GM23338 (cell line): ENCODE data around the gene FGF21. TPM values are rescaled to one million over a fixed set of nuclear protein-coding genes. Genes with fewer than 3 reads are reported as not detected.
A peak's percentile ranks its signal among the peaks of the same experiment; 100 is the strongest.
"Not testable (repeated sequence)": the region's sequence is repeated elsewhere in the genome, so short reads cannot be mapped to it uniquely, and the experiment has no call there.

Experiments used
- ATAC-seq: fragments of 200-7000 bp; cut with Tn5 transposase; 3 replicates; pipeline ENCODE4 v1.9.1; 2020
- DNase-seq: peaks from one replicate; pipeline ENCODE4 v3.0.0-alpha.2; 2015; ENCODE audit warnings: low spot score
- H2AFZ ChIP-seq: fragments of 200-600 bp; sonication (generic); 2 replicates; pipeline ENCODE4 v1.8.0; 2016; ENCODE audit warnings: antibody characterized with exemption, mild to moderate bottlenecking, moderate library complexity
- H3F3A ChIP-seq: fragments of 200-600 bp; sonication (generic); replicated peaks from 2 replicates; pipeline ENCODE4 v1.8.0; 2017; ENCODE audit warnings: antibody characterized with exemption, mixed run types, low read depth
- H3K27ac ChIP-seq: fragments of 200-600 bp; sonication (generic); 2 replicates; pipeline ENCODE4 v1.6.1; 2016; ENCODE audit warnings: low read depth
- H3K27me3 ChIP-seq: fragments of 200-600 bp; sonication (generic); 2 replicates; pipeline ENCODE4 v1.8.0; 2016; ENCODE audit warnings: mild to moderate bottlenecking, mixed run types, moderate library complexity; ENCODE audit not compliant: insufficient read depth
- H3K36me3 ChIP-seq: fragments of 200-600 bp; sonication (generic); 2 replicates; pipeline ENCODE4 v1.8.0; 2016; ENCODE audit warnings: mild to moderate bottlenecking; ENCODE audit not compliant: insufficient read depth
- H3K4me1 ChIP-seq: fragments of 200-600 bp; sonication (generic); 2 replicates; pipeline ENCODE4 v1.8.0; 2016; ENCODE audit warnings: mild to moderate bottlenecking, moderate library complexity; ENCODE audit not compliant: insufficient read depth
- H3K4me2 ChIP-seq: fragments of 200-600 bp; sonication (generic); 2 replicates; pipeline ENCODE4 v1.7.1; 2017; ENCODE audit warnings: mixed run types
- H3K4me3 ChIP-seq: fragments of 200-600 bp; sonication (generic); 2 replicates; pipeline ENCODE4 v1.6.1; 2016; ENCODE audit warnings: mixed run types
- H3K79me2 ChIP-seq: fragments of 200-600 bp; sonication (generic); replicated peaks from 2 replicates; pipeline ENCODE4 v1.8.0; 2017; ENCODE audit warnings: mild to moderate bottlenecking; ENCODE audit not compliant: insufficient read depth
- H3K9me2 ChIP-seq: fragments of 200-600 bp; sonication (generic); 2 replicates; pipeline ENCODE4 v1.8.0; 2017; ENCODE audit not compliant: insufficient read depth
- H4K20me1 ChIP-seq: fragments of 200-600 bp; sonication (generic); replicated peaks from 2 replicates; pipeline ENCODE4 v1.8.0; 2017; ENCODE audit warnings: mild to moderate bottlenecking; ENCODE audit not compliant: insufficient read depth
- H3K27ac Mint-ChIP-seq: 2 replicates; pipeline ENCODE4 v1.8.0; 2020; ENCODE audit warnings: inconsistent platforms, mild to moderate bottlenecking, moderate library complexity, mixed read lengths
- H3K27me3 Mint-ChIP-seq: 3 replicates; pipeline ENCODE4 v1.8.0; 2022; ENCODE audit warnings: low read depth, mild to moderate bottlenecking, moderate library complexity, mixed read lengths, inconsistent platforms; ENCODE audit not compliant: insufficient read depth, poor library complexity
- H3K36me3 Mint-ChIP-seq: 3 replicates; pipeline ENCODE4 v1.8.0; 2021; ENCODE audit warnings: low read depth, mild to moderate bottlenecking, inconsistent platforms, moderate library complexity, mixed read lengths
- H3K4me1 Mint-ChIP-seq: 3 replicates; pipeline ENCODE4 v1.8.0; 2020; ENCODE audit warnings: mild to moderate bottlenecking, inconsistent platforms, mixed read lengths
- H3K4me3 Mint-ChIP-seq: 3 replicates; pipeline ENCODE4 v1.8.0; 2021; ENCODE audit warnings: moderate library complexity, mild to moderate bottlenecking, inconsistent platforms, mixed read lengths
- H3K9me3 Mint-ChIP-seq: 3 replicates; pipeline ENCODE4 v1.8.0; 2020; ENCODE audit warnings: moderate library complexity, mild to moderate bottlenecking, inconsistent platforms, mixed read lengths
- CREB1 ChIP-seq: fragments of 250-450 bp; sonication (Bioruptor Pico); IDR thresholded peaks from 2 replicates; pipeline ENCODE4 v1.5.0; 2020; ENCODE audit warnings: low read depth, mild to moderate bottlenecking, moderate library complexity
- EZH2 ChIP-seq: fragments of 200-600 bp; sonication (generic); IDR thresholded peaks from one replicate; pipeline ENCODE4 v1.8.0; 2017; ENCODE audit warnings: antibody characterized with exemption, mild to moderate bottlenecking, low read depth; ENCODE audit not compliant: unreplicated experiment
- EZH2phosphoT487 ChIP-seq: fragments of 200-600 bp; sonication (generic); IDR thresholded peaks from one replicate; pipeline ENCODE4 v1.8.1; 2018; ENCODE audit warnings: antibody characterized with exemption; ENCODE audit not compliant: unreplicated experiment
- POLR2AphosphoS5 ChIP-seq: IDR thresholded peaks from 2 replicates; pipeline ENCODE4 v1.6.1; 2016; ENCODE audit warnings: antibody characterized with exemption, low read depth
- STAT1 ChIP-seq: IDR thresholded peaks from one replicate; pipeline ENCODE4 v1.6.1; 2016; ENCODE audit warnings: antibody characterized with exemption; ENCODE audit not compliant: unreplicated experiment
- polyA plus RNA-seq: library from polyadenylated mRNA; unstranded; fragments of >200 nt; fragmentation: Nextera tagmentation; extraction: Ambion mirVana; gene quantifications from 2 replicates; pipeline ENCODE4 v1.2.1, GENCODE V29; 2016
- total RNA-seq: library from RNA; depleted of rRNA; stranded (reverse); fragments of >200 nt; shearing (Covaris generic); gene quantifications from 2 replicates; pipeline ENCODE4 v1.2.3, GENCODE V29; 2014
- TF ChIP-seq, protein P1 (sequence below): fragments of 250-450 bp; sonication (Bioruptor Pico); IDR thresholded peaks from 2 replicates; pipeline ENCODE4 v1.5.0; 2020; ENCODE audit warnings: mild to moderate bottlenecking, moderate library complexity

FGF21 gene
- total and polyA plus RNA-seq, 2 experiments from 2014 or later, result 0.78 to 1.3 TPM

DNA sequence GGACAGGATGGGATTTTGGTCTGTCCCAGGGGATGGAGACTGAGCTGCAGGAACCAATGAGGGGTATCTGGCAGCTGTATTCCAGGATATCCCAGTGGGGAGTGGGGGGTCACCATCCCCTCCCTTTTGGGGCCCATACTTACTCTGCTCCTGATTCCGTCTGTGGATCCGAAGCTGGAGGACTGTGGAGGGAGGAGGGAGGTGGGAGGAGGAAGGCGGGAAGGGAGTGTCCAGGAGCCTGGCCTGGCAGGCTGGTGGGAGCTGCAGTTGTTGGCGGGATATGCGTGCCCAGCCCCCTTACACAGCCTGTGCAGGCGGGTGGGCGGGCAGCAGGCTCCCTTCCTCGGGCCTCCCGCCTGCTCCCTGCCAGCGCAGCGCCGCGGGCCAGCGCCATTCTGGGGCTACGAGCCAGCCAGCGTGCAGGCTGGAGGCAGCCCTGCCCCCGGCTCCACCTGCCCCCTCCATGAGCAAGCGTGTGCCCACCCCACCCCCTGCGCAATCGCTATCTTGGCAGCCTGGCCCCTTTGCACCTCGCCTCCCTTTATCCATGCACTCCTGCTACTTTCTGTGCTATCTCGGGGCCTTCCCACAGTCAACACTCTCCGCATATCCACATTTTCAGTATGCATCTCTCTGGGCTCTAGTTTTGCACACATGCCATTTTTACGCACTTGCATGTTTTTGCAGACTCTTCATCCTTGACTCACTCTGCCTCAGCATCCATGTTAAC is 38.6 kb upstream of the FGF21 start:
- Histone ChIP-seq H2AFZ (peak overlapping the region; percentile 90), H3K4me3 (peak overlapping the region; percentile 57), H4K20me1 (no peaks in the 10 kb centered on the region), H3K79me2 (no peaks in the 10 kb centered on the region), H3K27ac (no peak overlapping the region), H3K9me2 (no peaks in the 10 kb centered on the region), H3K4me1 (peaks cover 44% of the 10 kb centered on the region), H3K36me3 (no peaks in the 10 kb centered on the region), H3K27me3 (no peaks in the 10 kb centered on the region), H3K4me2 (peak overlapping the region; percentile 86), H3F3A (peaks cover 10% of the 10 kb centered on the region; the same call in 1 of the 2 replicates)
- Mint-ChIP-seq H3K27me3 (peaks cover 34% of the 10 kb centered on the region), H3K4me1 (peaks cover 44% of the 10 kb centered on the region), H3K27ac (no peak overlapping the region), H3K9me3 (peaks cover 3% of the 10 kb centered on the region; the same call in 1 of the 3 replicates), H3K4me3 (peak overlapping the region; percentile 64), H3K36me3 (no peaks in the 10 kb centered on the region; the same call in 2 of the 3 replicates)
- TF ChIP-seq POLR2AphosphoS5 (no peak), EZH2 (no peak), CREB1 (CRISPR knock-in tag) (no peak), STAT1 (no peak), EZH2phosphoT487 (no peak)
- TF ChIP-seq, protein P1, sequence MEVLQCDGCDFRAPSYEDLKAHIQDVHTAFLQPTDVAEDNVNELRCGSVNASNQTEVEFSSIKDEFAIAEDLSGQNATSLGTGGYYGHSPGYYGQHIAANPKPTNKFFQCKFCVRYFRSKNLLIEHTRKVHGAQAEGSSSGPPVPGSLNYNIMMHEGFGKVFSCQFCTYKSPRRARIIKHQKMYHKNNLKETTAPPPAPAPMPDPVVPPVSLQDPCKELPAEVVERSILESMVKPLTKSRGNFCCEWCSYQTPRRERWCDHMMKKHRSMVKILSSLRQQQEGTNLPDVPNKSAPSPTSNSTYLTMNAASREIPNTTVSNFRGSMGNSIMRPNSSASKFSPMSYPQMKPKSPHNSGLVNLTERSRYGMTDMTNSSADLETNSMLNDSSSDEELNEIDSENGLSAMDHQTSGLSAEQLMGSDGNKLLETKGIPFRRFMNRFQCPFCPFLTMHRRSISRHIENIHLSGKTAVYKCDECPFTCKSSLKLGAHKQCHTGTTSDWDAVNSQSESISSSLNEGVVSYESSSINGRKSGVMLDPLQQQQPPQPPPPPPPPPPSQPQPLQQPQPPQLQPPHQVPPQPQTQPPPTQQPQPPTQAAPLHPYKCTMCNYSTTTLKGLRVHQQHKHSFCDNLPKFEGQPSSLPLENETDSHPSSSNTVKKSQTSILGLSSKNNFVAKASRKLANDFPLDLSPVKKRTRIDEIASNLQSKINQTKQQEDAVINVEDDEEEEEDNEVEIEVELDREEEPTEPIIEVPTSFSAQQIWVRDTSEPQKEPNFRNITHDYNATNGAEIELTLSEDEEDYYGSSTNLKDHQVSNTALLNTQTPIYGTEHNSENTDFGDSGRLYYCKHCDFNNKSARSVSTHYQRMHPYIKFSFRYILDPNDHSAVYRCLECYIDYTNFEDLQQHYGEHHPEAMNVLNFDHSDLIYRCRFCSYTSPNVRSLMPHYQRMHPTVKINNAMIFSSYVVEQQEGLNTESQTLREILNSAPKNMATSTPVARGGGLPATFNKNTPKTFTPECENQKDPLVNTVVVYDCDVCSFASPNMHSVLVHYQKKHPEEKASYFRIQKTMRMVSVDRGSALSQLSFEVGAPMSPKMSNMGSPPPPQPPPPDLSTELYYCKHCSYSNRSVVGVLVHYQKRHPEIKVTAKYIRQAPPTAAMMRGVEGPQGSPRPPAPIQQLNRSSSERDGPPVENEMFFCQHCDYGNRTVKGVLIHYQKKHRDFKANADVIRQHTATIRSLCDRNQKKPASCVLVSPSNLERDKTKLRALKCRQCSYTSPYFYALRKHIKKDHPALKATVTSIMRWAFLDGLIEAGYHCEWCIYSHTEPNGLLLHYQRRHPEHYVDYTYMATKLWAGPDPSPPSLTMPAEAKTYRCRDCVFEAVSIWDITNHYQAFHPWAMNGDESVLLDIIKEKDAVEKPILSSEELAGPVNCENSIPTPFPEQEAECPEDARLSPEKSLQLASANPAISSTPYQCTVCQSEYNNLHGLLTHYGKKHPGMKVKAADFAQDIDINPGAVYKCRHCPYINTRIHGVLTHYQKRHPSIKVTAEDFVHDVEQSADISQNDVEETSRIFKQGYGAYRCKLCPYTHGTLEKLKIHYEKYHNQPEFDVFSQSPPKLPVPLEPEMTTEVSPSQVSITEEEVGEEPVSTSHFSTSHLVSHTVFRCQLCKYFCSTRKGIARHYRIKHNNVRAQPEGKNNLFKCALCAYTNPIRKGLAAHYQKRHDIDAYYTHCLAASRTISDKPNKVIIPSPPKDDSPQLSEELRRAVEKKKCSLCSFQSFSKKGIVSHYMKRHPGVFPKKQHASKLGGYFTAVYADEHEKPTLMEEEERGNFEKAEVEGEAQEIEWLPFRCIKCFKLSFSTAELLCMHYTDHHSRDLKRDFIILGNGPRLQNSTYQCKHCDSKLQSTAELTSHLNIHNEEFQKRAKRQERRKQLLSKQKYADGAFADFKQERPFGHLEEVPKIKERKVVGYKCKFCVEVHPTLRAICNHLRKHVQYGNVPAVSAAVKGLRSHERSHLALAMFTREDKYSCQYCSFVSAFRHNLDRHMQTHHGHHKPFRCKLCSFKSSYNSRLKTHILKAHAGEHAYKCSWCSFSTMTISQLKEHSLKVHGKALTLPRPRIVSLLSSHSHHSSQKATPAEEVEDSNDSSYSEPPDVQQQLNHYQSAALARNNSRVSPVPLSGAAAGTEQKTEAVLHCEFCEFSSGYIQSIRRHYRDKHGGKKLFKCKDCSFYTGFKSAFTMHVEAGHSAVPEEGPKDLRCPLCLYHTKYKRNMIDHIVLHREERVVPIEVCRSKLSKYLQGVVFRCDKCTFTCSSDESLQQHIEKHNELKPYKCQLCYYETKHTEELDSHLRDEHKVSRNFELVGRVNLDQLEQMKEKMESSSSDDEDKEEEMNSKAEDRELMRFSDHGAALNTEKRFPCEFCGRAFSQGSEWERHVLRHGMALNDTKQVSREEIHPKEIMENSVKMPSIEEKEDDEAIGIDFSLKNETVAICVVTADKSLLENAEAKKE (CRISPR knock-in tag), result no peak
- ATAC-seq (peak; percentile 0; the same call in 2 of the 3 replicates), DNase-seq (peak; percentile 57)

DNA sequence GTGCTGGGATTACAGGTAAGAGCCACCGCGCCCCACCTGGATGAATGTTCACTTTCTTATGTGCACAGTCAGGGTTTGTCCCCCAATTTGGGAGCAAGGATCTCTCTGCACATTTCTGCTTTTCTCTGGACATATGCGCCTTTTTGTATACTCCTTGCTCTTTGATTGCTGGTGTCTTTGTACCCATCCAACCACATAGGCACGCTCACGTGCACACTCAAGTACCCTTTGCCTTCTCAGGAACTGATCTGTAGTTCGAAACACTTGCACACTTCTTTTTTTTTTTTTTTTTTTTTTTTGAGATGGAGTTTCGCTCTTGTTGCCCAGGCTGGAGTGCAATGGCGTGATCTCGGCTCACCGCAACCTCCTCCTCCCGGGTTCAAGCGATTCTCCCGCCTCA is 37.2 kb upstream of the FGF21 start:
- not testable (repeated sequence) for H3K36me3 ChIP-seq, H3K27ac Mint-ChIP-seq, H3K9me3 Mint-ChIP-seq, H3K4me2 ChIP-seq, DNase-seq, ATAC-seq, H3K4me3 ChIP-seq, H3K4me3 Mint-ChIP-seq, H3K9me2 ChIP-seq, H4K20me1 ChIP-seq, H3K27ac ChIP-seq, H3K36me3 Mint-ChIP-seq, H3K79me2 ChIP-seq, H3K27me3 ChIP-seq, H2AFZ ChIP-seq
- H3K4me1 ChIP-seq, result peaks cover 39% of the 10 kb centered on the region
- Mint-ChIP-seq H3K27me3 (peaks cover 29% of the 10 kb centered on the region), H3K4me1 (peaks cover 39% of the 10 kb centered on the region)
- peaks cover 13% of the 10 kb centered on the region; the same call in 1 of the 2 replicates for H3F3A ChIP-seq
